ENCODE data around the gene OR4D1.

Gene OR4D1

DNA sequence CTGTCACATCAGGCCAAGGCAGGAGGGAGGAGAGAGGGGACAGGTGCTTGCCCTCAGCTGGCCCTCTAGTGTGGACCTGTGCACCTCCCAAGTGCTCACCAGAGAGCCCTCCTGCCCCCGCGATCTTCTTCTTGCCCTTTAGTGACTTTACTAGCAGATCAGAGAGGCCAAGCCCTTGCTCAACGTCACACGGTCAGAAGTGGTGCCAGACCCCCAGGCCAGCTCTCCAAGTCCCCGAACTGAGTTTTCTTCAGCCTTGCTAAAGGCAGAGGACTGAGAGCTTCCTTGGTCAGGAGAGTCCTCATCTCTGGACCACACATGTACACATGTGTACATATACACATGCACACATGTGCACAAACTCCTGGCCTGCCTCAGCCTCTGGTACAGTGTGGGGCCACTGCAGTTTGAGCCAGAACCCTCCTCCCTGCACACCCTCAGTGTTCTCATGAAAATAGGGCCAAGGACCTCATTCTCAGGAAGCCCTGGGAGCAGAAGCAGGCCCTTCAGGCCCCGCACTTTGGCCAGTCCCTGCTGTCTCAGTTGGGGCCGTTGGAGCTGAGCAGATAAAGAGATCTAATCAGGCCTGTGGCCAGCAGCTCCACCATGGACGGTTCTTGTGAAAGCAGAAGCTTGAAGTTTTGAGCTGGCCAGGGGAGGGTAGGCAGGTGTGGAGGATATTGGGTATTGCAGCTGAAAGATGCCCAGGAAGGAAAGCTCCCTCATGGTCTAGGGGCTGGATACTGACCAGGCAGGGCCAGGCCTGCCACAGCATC, 37.0 kb downstream of the OR4D1 start:
- no peak for DNase-seq
- Histone ChIP-seq H3K4me3 (ENCODE audit: low read depth in 1 of 2, low read length in 2 of 2) (no peak overlapping the region), H3K27me3 (ENCODE audit: insufficient read depth, low read length, poor library complexity) (no peaks in the 10 kb centered on the region), H2AFZ (ENCODE audit: low read depth, low read length) (no peak overlapping the region), H3K9me3 (ENCODE audit: insufficient read depth, low read length, severe bottlenecking) (no peaks in the 10 kb centered on the region), H3K4me2 (ENCODE audit: insufficient read depth, low read length) (no peak overlapping the region), H3K9ac (ENCODE audit: low read depth, low read length) (no peak overlapping the region), H3K79me2 (ENCODE audit: insufficient read depth, low read length) (no peaks in the 10 kb centered on the region), H3K4me1 (ENCODE audit: insufficient read depth, low read length) (no peaks in the 10 kb centered on the region), H4K20me1 (ENCODE audit: insufficient read depth, low read length) (peaks cover 3% of the 10 kb centered on the region; the same call in 1 of the 2 replicates), H3K36me3 (ENCODE audit: insufficient read depth, low read length) (no peaks in the 10 kb centered on the region), H3K27ac (ENCODE audit: low read length) (no peak overlapping the region)
- TF ChIP-seq, protein P1, sequence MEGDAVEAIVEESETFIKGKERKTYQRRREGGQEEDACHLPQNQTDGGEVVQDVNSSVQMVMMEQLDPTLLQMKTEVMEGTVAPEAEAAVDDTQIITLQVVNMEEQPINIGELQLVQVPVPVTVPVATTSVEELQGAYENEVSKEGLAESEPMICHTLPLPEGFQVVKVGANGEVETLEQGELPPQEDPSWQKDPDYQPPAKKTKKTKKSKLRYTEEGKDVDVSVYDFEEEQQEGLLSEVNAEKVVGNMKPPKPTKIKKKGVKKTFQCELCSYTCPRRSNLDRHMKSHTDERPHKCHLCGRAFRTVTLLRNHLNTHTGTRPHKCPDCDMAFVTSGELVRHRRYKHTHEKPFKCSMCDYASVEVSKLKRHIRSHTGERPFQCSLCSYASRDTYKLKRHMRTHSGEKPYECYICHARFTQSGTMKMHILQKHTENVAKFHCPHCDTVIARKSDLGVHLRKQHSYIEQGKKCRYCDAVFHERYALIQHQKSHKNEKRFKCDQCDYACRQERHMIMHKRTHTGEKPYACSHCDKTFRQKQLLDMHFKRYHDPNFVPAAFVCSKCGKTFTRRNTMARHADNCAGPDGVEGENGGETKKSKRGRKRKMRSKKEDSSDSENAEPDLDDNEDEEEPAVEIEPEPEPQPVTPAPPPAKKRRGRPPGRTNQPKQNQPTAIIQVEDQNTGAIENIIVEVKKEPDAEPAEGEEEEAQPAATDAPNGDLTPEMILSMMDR (IDR thresholded peaks at IDR 0.05; ENCODE audit: borderline replicate concordance, extremely low read depth, low read length, poor library complexity, severe bottlenecking) = no peak
- TF ChIP-seq EZH2 (IDR thresholded peaks at IDR 0.05; ENCODE audit: borderline replicate concordance, low read depth, low read length, severe bottlenecking) = no peak
- no peak for ATAC-seq (ENCODE audit: insufficient read depth, low read depth)

DNA sequence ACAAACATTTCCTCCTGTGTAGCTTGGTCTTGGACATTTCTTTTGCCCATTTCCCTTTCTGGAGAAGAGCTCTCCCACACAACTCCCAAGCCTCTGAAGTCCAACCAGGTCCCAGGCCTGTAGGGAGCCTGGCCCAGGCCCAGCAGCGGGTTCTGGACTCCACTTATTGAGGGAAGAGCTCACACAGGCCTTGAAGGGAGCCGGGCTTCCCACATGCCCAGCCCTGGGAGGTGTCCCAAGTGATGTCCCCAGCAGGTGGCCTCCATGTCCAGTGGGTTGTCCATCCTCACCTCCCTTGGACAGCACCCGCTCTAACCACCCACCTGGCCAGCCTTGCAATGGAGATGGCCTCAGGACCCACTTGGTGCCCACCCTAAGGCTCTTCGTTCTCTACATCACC, 38.4 kb downstream of the OR4D1 start:
- H3K27me3 ChIP-seq (ENCODE audit: insufficient read depth, low read length, poor library complexity) = no peaks in the 10 kb centered on the region
- no peak overlapping the region for H3K27ac ChIP-seq (ENCODE audit: low read length)
- no peak for ATAC-seq (ENCODE audit: insufficient read depth, low read depth)

DNA sequence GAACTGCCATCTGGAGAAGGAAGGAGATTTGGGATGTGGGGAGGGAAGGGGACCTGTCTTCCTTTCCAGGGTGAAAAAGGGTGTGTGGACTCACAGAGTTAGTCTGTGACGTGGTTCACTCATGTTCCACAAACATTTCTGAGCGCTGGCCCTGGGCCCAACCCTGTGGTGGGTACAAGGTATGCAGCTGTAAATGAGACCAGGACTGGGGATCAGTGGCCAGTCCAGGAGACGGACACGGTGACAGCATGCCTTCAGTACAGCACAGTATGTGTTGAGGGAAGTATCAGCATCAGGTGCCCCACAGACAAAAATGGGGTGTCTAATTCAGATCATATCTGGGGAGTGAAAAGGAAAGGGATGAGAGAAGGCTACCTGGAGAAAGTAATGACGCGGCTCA, 38.9 kb downstream of the OR4D1 start:
- no peak for TF ChIP-seq EZH2 (IDR thresholded peaks at IDR 0.05; ENCODE audit: borderline replicate concordance, low read depth, low read length, severe bottlenecking)
- TF ChIP-seq, protein P1 (IDR thresholded peaks at IDR 0.05; ENCODE audit: borderline replicate concordance, extremely low read depth, low read length, poor library complexity, severe bottlenecking) = no peak
- H3K4me1 ChIP-seq (ENCODE audit: insufficient read depth, low read length) = no peaks in the 10 kb centered on the region
- no peak overlapping the region for H3K9ac ChIP-seq (ENCODE audit: low read depth, low read length)
- no peaks in the 10 kb centered on the region for H3K36me3 ChIP-seq (ENCODE audit: insufficient read depth, low read length)
- peaks cover 3% of the 10 kb centered on the region; the same call in 1 of the 2 replicates for H4K20me1 ChIP-seq (ENCODE audit: insufficient read depth, low read length)
- H3K27ac ChIP-seq (ENCODE audit: low read length) = no peak overlapping the region
- no peaks in the 10 kb centered on the region for H3K27me3 ChIP-seq (ENCODE audit: insufficient read depth, low read length, poor library complexity)
- H3K4me2 ChIP-seq (ENCODE audit: insufficient read depth, low read length) = no peak overlapping the region
- DNase-seq (no peak), ATAC-seq (ENCODE audit: insufficient read depth, low read depth) (no peak)
- no peaks in the 10 kb centered on the region for H3K79me2 ChIP-seq (ENCODE audit: insufficient read depth, low read length)
- no peak overlapping the region for H2AFZ ChIP-seq (ENCODE audit: low read depth, low read length)
- no peak overlapping the region for H3K4me3 ChIP-seq (ENCODE audit: low read depth in 1 of 2, low read length in 2 of 2)
- H3K9me3 ChIP-seq (ENCODE audit: insufficient read depth, low read length, severe bottlenecking) = no peaks in the 10 kb centered on the region

More for the DNA sequence above, 38.4 kb downstream of the OR4D1 start:
- DNase-seq = no peak
- H2AFZ ChIP-seq (ENCODE audit: low read depth, low read length) = no peak overlapping the region
- no peaks in the 10 kb centered on the region for H3K9me3 ChIP-seq (ENCODE audit: insufficient read depth, low read length, severe bottlenecking)
- no peak overlapping the region for H3K4me3 ChIP-seq (ENCODE audit: low read depth in 1 of 2, low read length in 2 of 2)
- H3K4me1 ChIP-seq (ENCODE audit: insufficient read depth, low read length) = no peaks in the 10 kb centered on the region
- no peaks in the 10 kb centered on the region for H3K79me2 ChIP-seq (ENCODE audit: insufficient read depth, low read length)
- H4K20me1 ChIP-seq (ENCODE audit: insufficient read depth, low read length) = peaks cover 3% of the 10 kb centered on the region; the same call in 1 of the 2 replicates
- H3K36me3 ChIP-seq (ENCODE audit: insufficient read depth, low read length) = no peaks in the 10 kb centered on the region
- no peak for TF ChIP-seq EZH2 (IDR thresholded peaks at IDR 0.05; ENCODE audit: borderline replicate concordance, low read depth, low read length, severe bottlenecking)
- TF ChIP-seq, protein P1 (IDR thresholded peaks at IDR 0.05; ENCODE audit: borderline replicate concordance, extremely low read depth, low read length, poor library complexity, severe bottlenecking) = no peak
- H3K9ac ChIP-seq (ENCODE audit: low read depth, low read length) = no peak overlapping the region
- no peak overlapping the region for H3K4me2 ChIP-seq (ENCODE audit: insufficient read depth, low read length)
